ENCODE data around the gene CACNA1C. TPM values are rescaled to one million over a fixed set of nuclear protein-coding genes. Genes with fewer than 3 reads are reported as not detected.

CACNA1C gene
- total RNA-seq, 1 donor from 2014 or later: 0.14 TPM

DNA sequence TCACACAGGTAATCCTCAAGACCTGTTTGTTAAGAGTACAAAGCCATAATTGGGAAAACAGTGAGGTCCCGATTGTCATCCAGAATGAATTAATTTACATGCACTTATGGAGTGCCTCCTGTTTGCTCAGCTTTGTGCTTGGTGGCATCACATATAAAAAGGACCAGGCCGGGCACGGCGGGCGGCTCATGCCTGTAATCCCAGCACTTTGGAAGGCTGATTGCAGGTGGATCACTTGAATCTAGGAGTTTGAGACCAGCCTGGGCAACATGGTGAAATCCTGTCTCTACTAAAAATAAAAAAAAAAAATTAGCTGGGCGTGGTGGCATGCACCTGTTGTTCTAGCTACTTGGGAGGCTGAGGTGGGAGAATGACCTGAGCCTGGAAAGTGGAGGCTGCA lies 247.4 kb downstream of the CACNA1C start:
- intact Hi-C loops (cut with micrococcal nuclease): no loop called here
- no peaks in the 10 kb centered on the region for H3K9me3 Mint-ChIP-seq
- H3K36me3 Mint-ChIP-seq (ENCODE audit: low read depth): no peaks in the 10 kb centered on the region
- H3K27ac Mint-ChIP-seq: no peak overlapping the region
- no peak for DNase-seq (ENCODE audit: low spot score)
- peaks cover 2% of the 10 kb centered on the region for H3K4me1 Mint-ChIP-seq (ENCODE audit: low read depth)
- peaks cover 1% of the 10 kb centered on the region for H3K27me3 Mint-ChIP-seq (ENCODE audit: low read depth)
- no peak overlapping the region for H3K4me3 Mint-ChIP-seq (ENCODE audit: low read depth)

DNA sequence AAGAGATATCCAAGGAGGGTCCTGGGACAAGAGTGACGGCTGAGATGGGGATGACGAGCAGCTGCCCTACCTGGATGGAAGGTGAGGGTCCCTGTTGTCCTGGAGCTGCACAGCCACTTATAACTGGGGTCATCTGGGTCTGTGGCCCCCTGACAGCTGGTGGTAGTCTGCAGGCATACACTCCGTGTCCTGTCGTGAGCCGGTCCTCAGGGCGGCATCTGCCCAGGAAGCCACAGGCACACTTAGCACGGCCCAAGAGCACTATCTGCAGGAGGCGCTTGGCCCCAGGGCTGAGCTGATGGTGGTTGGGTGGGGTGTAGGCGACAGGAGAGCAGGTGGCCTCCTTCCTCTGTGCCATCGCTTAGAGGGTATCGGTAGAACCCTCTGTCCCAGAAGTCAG lies 248.1 kb downstream of the CACNA1C start:
- H3K4me1 Mint-ChIP-seq (ENCODE audit: low read depth): no peaks in the 10 kb centered on the region
- no peaks in the 10 kb centered on the region for H3K36me3 Mint-ChIP-seq (ENCODE audit: low read depth)
- H3K9me3 Mint-ChIP-seq: no peaks in the 10 kb centered on the region
- no peak overlapping the region for H3K27ac Mint-ChIP-seq
- intact Hi-C loops (cut with micrococcal nuclease): no loop called here
- H3K27me3 Mint-ChIP-seq (ENCODE audit: low read depth): peaks cover 1% of the 10 kb centered on the region
- H3K4me3 Mint-ChIP-seq (ENCODE audit: low read depth): no peak overlapping the region
- DNase-seq (ENCODE audit: low spot score): no peak

DNA sequence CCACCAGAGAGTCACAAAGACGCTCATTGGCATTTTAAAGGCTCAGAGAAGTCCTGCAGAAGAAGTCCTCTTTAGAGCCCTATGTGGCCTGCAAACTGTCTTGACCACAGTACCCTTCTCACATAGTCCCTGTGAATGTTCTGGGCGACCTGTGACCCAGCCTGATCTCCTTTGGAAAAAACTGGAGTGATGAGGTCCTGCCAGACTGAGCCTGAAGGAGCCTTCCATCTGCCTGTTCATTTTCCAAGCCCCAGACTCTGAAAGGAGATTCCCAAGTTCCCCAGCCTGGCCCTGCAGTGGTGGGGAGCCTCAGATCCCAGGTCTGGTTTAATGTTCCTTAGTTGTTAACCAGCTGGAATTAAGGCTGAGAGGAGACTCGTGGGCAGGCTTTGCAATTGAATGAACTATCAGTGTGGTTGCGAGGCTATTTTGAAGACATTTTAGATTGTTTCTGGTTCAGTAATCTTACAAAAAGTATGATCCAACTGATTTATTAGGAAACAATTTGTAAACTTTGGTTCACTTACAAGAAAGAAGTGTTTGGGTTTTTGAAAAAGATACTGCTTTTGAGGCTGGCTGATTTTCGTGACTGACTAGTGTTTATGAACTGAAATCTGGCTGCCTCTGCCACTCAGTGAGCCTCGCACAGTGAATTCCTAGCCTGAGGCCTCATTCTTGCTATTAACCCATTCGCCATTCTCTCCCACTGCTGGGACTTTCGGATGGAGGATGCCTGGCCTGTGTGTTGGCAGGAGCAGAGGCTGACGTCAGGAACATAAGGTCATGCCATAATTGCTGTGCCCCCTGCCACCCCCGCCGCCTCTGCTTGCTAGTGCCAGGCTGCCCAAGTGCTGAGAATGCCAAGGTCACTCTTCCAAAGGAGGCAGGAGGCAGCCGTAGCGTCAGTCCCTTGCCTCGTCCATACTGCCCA lies 249.0 kb downstream of the CACNA1C start:
- Mint-ChIP-seq H3K9me3 (no peaks in the 10 kb centered on the region), H3K36me3 (ENCODE audit: low read depth) (no peaks in the 10 kb centered on the region), H3K4me3 (ENCODE audit: low read depth) (no peak overlapping the region), H3K4me1 (ENCODE audit: low read depth) (no peaks in the 10 kb centered on the region), H3K27me3 (ENCODE audit: low read depth) (peaks cover 1% of the 10 kb centered on the region), H3K27ac (no peak overlapping the region)
- intact Hi-C loops (cut with micrococcal nuclease): no loop called here
- no peak for DNase-seq (ENCODE audit: low spot score)

DNA sequence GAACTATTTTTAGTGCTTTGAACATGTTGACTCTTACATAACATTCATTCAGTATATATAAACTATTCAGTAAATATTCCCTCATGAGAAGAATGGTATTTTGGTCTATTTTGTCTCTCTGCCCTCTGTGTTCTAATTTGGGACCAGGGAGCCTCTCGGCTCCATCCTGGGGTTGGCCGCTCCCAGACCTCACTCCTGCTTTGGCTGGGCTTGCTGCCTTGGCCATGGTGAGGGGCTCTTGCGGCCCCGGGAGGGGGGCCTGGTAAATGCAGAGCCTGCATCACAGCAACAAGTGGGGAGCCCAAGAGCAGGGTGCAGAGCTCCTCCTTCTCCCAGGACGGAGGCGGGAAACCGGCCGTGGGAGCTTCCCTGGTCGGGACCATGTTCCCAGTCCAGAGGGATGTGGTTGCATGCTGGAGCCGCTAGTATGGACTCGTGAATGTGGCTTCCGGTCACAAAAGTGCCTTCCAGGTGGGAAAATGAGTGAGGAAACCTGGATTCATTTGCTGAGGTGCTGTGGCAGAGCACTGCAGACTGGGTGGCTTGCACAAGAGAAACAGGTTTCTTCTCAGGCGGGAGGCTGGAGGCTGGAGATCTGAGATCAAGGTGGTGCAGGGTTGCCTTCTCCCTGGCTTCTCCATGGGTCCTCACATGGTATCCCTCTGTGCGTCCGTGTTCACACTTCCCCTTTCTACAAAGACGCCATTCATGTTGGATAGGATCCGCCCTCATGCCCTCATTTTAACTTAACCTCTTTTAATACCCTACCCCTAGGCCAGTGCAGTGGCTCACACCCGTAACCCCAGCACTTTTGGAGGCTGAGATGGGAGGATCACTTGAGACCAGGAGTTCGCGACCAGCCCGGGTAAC lies 250.2 kb downstream of the CACNA1C start:
- no peaks in the 10 kb centered on the region for H3K27me3 Mint-ChIP-seq (ENCODE audit: low read depth)
- H3K27ac Mint-ChIP-seq: no peak overlapping the region
- intact Hi-C loops (cut with micrococcal nuclease): no loop called here
- H3K4me1 Mint-ChIP-seq (ENCODE audit: low read depth): no peaks in the 10 kb centered on the region
- no peak for DNase-seq (ENCODE audit: low spot score)
- no peak overlapping the region for H3K4me3 Mint-ChIP-seq (ENCODE audit: low read depth)
- H3K9me3 Mint-ChIP-seq: no peaks in the 10 kb centered on the region
- no peaks in the 10 kb centered on the region for H3K36me3 Mint-ChIP-seq (ENCODE audit: low read depth)

DNA sequence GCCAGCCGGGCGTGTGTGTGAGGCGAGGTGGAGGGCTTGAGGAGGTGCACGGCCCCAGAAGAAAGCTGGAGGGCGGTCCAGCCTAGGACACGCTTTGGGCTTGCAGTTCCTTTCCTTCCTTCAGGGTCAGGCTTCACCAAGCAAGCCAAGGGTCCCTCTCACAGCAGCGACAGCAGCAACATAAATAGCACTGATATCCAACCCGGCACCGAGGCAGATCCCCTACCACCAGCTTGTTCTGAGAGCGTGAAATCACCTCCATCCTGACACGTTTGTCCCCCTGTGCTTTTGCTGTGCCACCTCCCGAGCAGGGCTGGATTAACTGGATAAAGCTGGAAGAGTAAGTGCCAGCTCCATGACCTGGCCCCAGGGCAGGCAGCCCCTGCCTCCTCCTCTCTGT lies 251.4 kb downstream of the CACNA1C start:
- intact Hi-C loops (cut with micrococcal nuclease): no loop called here
- no peaks in the 10 kb centered on the region for H3K4me1 Mint-ChIP-seq (ENCODE audit: low read depth)
- no peaks in the 10 kb centered on the region for H3K36me3 Mint-ChIP-seq (ENCODE audit: low read depth)
- no peaks in the 10 kb centered on the region for H3K27me3 Mint-ChIP-seq (ENCODE audit: low read depth)
- no peak overlapping the region for H3K4me3 Mint-ChIP-seq (ENCODE audit: low read depth)
- H3K27ac Mint-ChIP-seq: no peak overlapping the region
- H3K9me3 Mint-ChIP-seq: no peaks in the 10 kb centered on the region
- no peak for DNase-seq (ENCODE audit: low spot score)

DNA sequence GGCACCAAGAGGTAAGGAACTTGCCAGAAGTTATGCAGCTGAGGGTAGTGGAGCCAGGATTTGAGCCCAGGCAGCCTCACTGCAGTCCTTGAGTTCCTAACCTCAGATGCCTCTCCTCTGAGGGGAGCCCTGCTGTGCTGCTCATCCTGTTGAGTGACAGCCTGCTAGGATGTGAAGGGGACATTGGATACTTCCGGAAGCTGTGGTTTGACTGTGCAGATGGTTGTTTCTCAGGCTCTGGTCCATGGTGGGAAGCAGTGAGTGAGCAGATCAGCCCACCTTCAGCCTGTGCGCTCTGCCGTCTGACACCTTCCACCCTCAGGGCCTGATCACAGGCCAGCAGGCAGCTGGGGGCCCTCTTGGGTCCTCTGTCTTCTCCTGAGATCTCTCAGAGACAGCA lies 253.2 kb downstream of the CACNA1C start:
- intact Hi-C loops (cut with micrococcal nuclease): no loop called here
- Mint-ChIP-seq H3K4me3 (ENCODE audit: low read depth) (no peak overlapping the region), H3K36me3 (ENCODE audit: low read depth) (no peaks in the 10 kb centered on the region)

DNA sequence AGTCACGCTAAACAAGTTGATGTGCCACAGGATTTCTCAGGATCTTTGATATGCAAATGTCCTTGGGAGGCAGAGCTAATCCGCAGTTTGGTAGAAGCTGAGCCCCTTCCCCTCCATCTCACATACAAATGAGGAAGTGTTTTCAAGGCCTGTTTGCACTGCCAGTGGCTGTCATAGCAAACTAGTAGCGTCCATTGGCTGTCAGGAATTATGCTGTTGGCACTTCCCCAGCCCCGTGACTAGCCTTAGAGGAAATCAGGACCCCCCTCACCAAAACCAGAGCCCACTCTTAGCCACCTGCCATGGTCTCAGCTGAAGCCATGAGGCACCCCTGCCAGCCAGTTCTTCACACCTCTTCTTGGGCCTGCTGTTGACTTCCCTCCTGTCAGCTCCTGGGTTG lies 253.9 kb downstream of the CACNA1C start:
- intact Hi-C loops (cut with micrococcal nuclease): no loop called here
- no peak overlapping the region for H3K4me3 Mint-ChIP-seq (ENCODE audit: low read depth)
- no peaks in the 10 kb centered on the region for H3K27me3 Mint-ChIP-seq (ENCODE audit: low read depth)

More for the DNA sequence above, 253.2 kb downstream of the CACNA1C start:
- no peaks in the 10 kb centered on the region for H3K4me1 Mint-ChIP-seq (ENCODE audit: low read depth)
- H3K9me3 Mint-ChIP-seq: no peaks in the 10 kb centered on the region
- DNase-seq (ENCODE audit: low spot score): no peak
- no peak overlapping the region for H3K27ac Mint-ChIP-seq
- no peaks in the 10 kb centered on the region for H3K27me3 Mint-ChIP-seq (ENCODE audit: low read depth)

DNA sequence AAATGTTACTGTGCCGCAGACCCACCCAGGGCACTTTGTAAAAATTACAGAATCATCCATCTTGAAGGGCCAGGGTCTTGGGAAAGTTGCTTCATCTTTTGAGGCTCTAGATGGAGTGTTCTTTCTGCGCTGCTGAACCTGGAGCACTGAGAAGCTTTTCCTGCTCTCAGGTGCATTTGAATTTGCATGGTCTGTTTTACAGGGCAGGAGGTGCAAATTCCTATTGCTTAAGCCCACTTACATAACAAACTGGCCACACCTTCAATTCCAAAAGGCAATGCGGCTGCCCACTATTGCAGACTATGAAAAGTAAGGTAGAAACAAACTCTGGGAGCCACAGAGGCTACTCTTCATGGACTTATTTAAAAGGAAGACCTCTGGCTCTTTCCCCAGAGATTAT lies 254.8 kb downstream of the CACNA1C start:
- H3K36me3 Mint-ChIP-seq (ENCODE audit: low read depth): no peaks in the 10 kb centered on the region
- H3K27ac Mint-ChIP-seq: no peak overlapping the region

More for the DNA sequence above, 253.9 kb downstream of the CACNA1C start:
- H3K36me3 Mint-ChIP-seq (ENCODE audit: low read depth): no peaks in the 10 kb centered on the region
- no peak overlapping the region for H3K27ac Mint-ChIP-seq
- DNase-seq (ENCODE audit: low spot score): no peak
- no peaks in the 10 kb centered on the region for H3K4me1 Mint-ChIP-seq (ENCODE audit: low read depth)
- H3K9me3 Mint-ChIP-seq: no peaks in the 10 kb centered on the region

DNA sequence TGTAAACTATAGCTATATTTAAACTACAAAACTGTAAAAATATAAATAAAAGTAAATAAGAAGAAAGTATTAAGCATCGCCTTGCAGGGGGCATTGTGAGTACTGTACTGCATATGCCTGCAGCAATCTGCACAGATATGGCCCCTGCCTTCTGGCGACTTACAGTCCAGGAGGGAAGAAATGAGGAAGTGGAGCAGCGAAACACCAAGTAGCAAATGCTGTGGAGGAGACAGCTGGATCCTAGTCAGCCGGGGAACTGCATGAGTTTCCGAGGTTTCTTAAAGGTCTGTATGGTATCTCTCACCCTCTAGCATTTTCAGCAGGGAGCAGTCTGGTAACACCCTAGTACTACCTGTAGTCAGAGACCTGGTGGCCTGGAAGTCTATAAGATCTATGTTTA lies 256.9 kb downstream of the CACNA1C start:
- Mint-ChIP-seq H3K9me3 (no peaks in the 10 kb centered on the region), H3K4me1 (ENCODE audit: low read depth) (no peaks in the 10 kb centered on the region), H3K27ac (no peak overlapping the region), H3K4me3 (ENCODE audit: low read depth) (no peak overlapping the region), H3K27me3 (ENCODE audit: low read depth) (no peaks in the 10 kb centered on the region), H3K36me3 (ENCODE audit: low read depth) (no peaks in the 10 kb centered on the region)
- intact Hi-C loops (cut with micrococcal nuclease): no loop called here
- no peak for DNase-seq (ENCODE audit: low spot score)

More for the DNA sequence above, 254.8 kb downstream of the CACNA1C start:
- H3K9me3 Mint-ChIP-seq: no peaks in the 10 kb centered on the region
- no peaks in the 10 kb centered on the region for H3K4me1 Mint-ChIP-seq (ENCODE audit: low read depth)
- DNase-seq (ENCODE audit: low spot score): no peak
- intact Hi-C loops (cut with micrococcal nuclease): no loop called here
- no peak overlapping the region for H3K4me3 Mint-ChIP-seq (ENCODE audit: low read depth)
- no peaks in the 10 kb centered on the region for H3K27me3 Mint-ChIP-seq (ENCODE audit: low read depth)

DNA sequence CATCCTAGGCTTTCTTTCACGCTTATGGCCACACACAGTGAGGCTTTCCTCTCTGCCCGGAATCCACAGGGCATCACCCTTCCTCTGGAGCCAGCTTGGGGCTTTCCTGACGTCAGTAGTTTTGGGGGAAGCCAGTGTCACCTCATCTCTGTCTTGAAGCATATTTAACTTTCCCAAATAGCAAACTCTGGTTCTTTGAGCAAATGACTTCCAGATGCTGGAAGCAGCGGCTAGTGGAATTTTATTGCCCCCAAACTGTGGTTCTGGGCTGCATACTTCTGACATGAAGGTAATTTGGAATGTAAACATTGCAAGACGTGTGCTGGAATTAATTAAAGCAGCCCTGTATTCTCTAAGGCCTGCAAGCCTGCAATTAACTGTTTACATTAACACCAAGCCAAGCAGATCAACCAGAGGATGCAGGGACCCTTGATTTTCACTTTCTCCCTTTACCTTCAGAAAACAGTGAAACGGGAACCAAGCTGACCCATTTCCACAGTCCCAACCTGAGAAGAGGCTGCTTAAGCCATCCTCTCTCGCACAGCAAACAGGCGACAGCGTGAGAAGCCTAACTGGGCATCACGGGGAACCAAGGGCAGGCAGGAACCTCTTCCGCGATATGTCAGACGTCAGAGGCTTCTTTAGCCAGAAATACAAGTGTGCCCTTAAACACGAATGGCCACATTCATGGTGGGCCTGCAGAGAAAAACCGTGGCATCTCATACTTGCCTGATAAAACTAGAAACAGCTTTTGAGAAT lies 258.4 kb downstream of the CACNA1C start:
- no peaks in the 10 kb centered on the region for H3K36me3 Mint-ChIP-seq (ENCODE audit: low read depth)
- no peaks in the 10 kb centered on the region for H3K9me3 Mint-ChIP-seq
- no peak for DNase-seq (ENCODE audit: low spot score)
- no peak overlapping the region for H3K4me3 Mint-ChIP-seq (ENCODE audit: low read depth)
- intact Hi-C loops (cut with micrococcal nuclease): no loop called here
- H3K27ac Mint-ChIP-seq: no peak overlapping the region
- no peaks in the 10 kb centered on the region for H3K27me3 Mint-ChIP-seq (ENCODE audit: low read depth)
- H3K4me1 Mint-ChIP-seq (ENCODE audit: low read depth): no peaks in the 10 kb centered on the region

DNA sequence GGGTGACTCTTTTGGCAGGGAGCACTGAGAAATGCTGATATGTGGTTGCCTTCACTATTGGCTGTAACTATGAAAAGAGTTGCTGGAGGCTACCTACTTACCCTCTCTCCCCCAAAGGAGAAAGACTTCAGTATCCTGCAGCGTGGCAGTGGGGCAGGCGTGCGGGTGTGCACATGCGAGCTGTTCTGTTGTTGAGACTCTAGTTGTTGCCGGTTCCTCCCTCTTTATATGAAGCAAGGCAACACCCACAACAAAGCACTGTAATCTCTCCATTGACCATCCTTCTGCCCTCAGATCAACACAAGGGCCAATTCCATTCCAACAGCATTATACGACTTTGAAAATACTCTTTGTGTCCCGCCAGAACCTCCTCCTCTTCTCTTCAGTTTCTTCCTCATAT lies 259.4 kb downstream of the CACNA1C start:
- H3K4me1 Mint-ChIP-seq (ENCODE audit: low read depth): no peaks in the 10 kb centered on the region
- no peaks in the 10 kb centered on the region for H3K27me3 Mint-ChIP-seq (ENCODE audit: low read depth)
- intact Hi-C loops (cut with micrococcal nuclease): no loop called here
- no peaks in the 10 kb centered on the region for H3K9me3 Mint-ChIP-seq
- no peak overlapping the region for H3K4me3 Mint-ChIP-seq (ENCODE audit: low read depth)
- no peak for DNase-seq (ENCODE audit: low spot score)
- no peaks in the 10 kb centered on the region for H3K36me3 Mint-ChIP-seq (ENCODE audit: low read depth)
- no peak overlapping the region for H3K27ac Mint-ChIP-seq

DNA sequence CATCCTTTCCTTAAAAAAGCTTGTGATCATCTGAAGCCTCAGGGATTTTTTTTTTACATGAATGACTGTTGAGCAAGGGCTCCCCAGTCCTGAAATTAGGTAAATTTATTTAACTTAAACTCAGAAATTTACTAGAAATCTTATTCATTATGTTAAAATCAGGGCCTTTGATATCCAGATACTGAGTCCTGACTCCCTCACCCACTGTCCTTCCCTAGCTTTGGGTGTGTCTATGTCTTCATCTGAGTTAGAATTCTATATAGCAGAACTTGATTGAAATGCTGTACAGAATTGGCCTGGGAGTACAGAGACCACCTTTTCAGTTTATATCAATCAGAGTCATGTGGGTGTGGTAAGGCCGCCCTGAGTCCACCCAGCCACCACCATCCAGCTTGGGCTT lies 260.0 kb downstream of the CACNA1C start:
- Mint-ChIP-seq H3K4me1 (ENCODE audit: low read depth) (no peaks in the 10 kb centered on the region), H3K27ac (no peak overlapping the region), H3K27me3 (ENCODE audit: low read depth) (no peaks in the 10 kb centered on the region), H3K9me3 (no peaks in the 10 kb centered on the region), H3K36me3 (ENCODE audit: low read depth) (no peaks in the 10 kb centered on the region), H3K4me3 (ENCODE audit: low read depth) (no peak overlapping the region)
- no peak for DNase-seq (ENCODE audit: low spot score)
- intact Hi-C loops (cut with micrococcal nuclease): no loop called here
